ENCODE data around the gene EDA.
A peak's percentile ranks its signal among the peaks of the same experiment; 100 is the strongest.

EDA gene

DNA sequence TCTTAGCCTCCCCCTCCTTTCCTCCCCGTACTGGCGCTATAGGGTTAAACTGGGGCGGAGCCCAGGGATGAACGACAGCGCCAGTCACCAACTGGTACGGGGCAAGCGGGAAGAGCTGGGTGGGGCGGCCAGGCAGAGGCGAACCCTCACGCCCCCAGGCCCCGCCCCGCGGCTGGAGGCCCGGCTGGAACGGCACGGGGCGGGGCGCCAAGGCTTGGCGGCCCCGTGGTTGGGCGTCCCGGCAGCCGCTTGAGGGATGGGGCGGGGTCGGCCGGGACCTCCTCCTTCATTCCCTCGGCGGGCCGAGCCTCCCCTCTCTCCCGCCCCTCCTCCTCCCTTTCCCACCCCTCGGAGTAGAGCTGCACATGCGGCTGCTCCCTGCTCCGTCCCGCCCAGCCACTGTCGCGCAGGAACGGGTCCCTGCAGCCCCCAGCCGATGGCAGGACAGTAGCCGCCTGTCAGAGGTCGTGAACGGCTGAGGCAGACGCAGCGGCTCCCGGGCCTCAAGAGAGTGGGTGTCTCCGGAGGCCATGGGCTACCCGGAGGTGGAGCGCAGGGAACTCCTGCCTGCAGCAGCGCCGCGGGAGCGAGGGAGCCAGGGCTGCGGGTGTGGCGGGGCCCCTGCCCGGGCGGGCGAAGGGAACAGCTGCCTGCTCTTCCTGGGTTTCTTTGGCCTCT is at the start of gene EDA:
Gene EDA (plus strand): TSS at position 335 of the 678 bp plus-strand sequence.
- peak; percentile 77 to 78 for DNase-seq

DNA sequence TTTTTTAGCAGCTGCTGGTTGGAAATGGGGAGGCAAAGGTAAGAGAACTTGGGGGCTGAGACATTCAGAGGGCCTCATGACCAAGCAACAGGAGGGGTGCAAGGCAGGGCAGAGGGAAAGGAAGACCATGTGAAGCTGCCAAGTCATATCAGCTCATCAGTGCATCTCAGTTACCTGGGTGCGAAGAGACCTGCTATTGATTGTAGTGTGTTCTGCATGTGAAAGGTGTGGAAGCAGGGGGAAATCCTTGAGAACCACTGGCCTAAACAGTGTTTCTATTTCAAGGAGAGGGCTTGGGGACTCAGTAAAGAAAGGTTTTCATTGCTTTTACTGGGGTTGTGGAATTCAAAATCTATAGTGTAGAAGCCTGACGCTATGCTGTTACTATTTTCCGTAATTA is 47.1 kb upstream of the EDA start:
- DNase-seq: no peak

DNA sequence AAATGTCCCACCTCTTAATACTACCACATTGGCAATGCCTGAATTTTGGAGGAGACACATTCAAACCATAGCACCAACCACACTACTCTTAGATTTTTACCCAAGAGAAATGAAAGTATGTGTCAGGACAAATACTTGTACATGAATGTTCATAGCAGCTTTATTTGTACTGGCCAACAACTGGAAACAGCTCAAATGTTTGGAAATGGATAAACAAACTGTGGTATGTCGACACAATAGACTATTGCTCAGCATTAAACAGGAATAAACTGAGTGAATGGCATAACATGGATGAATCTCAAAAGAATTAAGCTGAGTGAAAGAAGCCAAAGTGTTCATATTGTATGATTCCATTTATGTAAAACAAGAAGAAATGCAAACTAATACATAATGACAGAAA is 18.5 kb upstream of the EDA start:
- DNase-seq: no peak

DNA sequence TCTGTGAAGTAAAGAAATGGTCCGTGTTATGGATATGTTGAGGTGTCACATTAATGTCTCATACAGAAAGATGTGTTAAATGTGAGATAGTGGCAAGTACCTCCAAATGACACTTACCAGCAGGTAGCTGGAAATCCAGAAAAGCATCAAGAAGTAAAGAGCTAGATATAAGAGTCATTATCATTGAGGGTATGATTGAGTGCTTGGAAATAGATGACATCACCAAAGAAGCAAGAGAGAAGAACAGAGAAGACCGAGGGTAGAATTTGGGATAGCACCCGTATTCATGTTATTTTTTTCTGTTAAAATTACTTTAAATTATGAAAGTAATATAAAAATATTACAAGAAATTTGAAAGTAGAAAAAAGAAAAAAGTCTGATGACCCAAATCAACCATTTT is 15.7 kb upstream of the EDA start:
- DNase-seq: no peak

DNA sequence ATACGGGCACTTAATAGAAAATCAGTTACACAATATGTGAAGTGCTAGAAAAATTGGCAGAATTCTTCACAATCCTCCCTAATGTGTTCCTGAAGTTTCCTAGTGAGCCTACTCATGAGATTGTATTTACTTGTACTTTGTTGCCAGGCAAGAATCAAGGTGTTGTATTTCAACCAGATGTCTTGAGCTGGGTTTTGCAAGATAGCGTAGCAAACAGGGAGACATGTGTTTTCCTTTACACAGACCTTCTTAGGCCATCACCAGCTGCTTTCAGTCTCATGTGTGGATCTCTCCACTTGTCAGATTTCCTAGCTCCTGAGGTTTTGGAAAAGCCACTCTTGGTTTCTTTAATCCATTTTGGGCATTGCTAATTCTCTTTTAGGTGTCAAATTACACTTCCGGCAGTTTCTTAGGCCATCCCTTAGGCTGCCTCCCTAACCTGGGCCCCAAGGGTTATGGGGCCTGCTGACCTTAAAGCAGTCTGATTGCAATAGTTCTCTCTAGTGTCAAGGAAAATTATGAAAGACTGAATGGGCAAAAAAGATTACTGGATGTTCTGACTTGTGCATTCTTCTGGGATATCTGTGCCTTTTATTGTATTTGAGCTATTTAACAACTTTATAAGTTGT is 12.2 kb upstream of the EDA start:
- no peak for DNase-seq

DNA sequence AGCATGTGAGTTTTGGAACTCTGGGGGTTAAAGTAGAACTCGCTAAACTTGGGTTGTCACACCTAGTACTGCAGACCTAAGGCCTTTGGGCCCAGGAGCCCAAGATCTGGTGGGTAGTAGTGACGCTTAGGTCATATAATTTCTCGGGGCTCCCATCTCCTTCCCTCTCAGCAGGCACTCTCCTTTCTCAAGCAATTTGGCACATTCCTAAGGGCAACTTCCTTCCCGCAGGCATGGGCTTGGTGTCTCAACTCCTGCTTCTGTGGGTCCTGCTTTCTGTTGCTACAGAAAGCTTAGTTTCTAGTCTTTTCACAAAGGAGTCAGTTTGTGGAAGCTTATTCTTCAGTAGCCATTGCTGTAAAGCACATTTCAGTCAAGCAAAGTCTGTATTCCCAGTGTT is 10.4 kb upstream of the EDA start:
- no peak for DNase-seq

DNA sequence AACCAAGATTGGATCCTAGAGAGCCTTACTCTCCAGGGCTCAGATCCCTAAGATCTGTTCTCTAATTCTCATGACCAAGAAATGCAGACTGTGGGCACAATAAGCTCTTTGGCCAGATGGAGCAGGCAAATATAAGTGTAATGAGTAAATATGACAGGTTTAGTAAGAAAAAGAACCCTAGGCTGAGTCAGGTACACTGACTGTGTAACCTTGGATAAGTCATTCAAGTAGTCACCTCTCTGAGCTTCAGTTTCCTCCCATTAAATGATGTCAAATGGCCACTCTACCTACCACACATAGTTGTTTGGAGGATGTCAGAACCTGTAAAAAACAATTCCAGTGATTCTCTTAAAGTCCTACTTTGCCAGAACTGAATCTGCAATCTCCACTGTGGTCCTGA is 8.3 kb upstream of the EDA start:
- DNase-seq: no peak

DNA sequence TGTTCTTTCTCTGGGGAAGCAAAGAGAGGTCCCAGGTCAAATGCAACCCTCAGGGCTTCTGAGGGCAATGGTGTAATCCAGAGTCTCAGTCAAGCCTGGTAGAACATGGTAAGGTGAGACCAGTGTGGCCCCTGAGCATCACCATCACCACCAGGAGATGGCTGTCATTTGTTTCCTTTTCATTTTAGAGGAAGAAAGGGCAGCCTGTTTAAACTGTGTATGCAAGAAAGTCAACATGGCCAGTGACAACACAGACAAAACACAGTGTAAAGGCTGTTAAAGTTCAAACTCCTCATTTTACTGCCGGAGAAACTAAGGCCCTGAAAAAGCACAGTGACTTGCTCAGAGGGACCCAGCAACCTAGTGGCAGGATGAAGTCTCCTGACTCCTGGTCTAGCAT is 2.0 kb upstream of the EDA start:
- no peak for DNase-seq

DNA sequence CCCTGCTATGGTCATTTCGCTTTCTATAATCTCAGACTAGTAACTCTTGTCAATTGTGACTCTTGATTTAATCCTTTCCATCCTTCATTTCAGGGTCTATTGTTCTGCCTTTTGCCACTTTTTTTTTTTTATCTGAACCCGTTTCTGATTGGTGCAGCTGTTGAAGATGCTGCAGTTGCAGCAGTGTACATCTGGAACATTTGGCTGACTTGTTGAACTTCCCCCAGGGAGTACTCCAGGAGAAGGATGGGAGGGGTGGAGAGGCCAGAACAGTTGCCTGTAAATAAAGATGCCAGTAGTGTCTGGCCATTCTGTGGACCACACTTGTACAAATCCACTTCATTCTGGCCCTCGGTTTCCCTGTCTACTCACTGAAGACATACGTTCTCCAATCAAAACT is 1.0 kb upstream of the EDA start:
- no peak for DNase-seq

DNA sequence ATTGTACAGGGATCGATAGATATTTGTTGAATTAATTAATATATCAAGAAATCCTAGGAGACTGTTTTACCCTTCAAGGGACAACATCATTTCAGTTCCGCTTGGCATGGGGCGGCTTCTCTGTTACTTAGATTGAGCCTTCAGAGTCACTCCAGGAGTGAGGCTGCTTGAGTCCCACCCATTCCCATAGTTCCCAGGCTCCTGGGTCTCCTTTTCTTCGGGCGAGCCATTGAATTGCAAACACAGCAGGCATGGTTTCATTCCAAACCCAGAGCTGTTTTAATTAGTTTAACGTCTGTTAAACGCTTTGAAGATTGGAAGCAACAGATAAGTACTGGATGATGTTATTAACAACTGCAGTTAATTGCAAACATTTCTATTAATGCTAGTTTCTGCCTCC is 571 bp upstream of the EDA start:
- DNase-seq: no peak

DNA sequence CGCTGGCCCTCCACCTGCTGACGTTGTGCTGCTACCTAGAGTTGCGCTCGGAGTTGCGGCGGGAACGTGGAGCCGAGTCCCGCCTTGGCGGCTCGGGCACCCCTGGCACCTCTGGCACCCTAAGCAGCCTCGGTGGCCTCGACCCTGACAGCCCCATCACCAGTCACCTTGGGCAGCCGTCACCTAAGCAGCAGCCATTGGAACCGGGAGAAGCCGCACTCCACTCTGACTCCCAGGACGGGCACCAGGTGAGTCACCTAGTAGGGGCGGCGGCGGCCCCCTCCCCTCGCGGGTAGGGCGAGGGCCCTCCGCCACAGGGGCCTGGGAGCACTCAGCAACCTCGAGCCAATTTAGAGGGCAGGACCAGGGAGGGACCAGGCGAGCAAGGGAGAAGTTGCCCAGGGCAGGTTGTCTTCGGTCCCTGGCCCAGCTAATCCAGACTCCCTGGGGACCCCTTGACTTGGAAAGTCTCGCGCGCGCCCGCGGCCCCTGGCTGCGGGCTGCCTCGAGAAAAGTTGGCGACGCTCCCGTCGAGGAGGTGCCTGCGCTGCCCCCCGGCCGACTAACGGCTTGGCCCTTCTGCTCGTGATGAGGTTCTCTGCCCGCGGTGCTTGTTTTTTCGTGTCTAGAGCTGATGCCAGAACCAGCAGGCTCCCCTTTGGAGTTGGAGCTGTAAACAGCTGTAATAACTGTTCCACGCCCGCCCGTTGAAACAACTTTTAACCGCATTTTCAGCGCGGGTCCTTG is 717 bp downstream of the EDA start:
- peak; percentile 3 to 7 for DNase-seq

DNA sequence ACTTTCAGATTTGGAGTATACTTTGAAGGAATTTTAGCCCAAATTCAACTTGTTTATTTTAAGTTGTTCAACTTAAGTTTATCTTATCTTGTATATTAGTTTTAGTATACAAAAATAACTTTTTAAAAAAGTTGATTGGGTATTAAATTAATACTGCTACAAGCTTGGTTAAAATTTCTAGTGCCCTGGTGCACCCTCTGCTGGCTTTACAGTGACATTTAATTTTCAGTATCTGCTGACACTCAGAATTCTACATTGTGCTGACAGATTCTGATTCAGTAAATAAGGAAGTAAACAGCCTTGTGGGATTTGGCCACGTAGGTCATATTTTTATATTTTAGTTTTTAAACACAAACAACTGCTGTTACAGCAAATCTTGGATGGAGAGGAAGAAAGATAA is 2.9 kb downstream of the EDA start:
- DNase-seq: no peak

DNA sequence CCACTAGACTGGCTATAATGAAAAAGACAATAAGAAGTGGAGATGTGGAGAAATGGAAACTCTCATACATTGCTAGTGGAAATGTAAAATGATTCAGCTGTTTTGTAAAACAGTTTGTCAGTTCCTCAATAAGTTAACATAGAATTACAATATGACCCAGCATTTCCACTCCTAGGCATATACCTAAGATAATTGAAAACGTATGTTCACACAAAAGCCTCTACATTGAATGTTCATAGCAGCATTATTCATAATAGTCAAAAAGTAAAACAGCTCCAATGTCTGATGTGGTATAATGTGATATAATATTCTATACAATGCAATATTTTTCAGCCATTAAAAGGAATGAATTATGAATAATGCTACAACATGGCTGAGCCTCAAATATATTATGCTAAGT is 10.2 kb downstream of the EDA start:
- DNase-seq: no peak

DNA sequence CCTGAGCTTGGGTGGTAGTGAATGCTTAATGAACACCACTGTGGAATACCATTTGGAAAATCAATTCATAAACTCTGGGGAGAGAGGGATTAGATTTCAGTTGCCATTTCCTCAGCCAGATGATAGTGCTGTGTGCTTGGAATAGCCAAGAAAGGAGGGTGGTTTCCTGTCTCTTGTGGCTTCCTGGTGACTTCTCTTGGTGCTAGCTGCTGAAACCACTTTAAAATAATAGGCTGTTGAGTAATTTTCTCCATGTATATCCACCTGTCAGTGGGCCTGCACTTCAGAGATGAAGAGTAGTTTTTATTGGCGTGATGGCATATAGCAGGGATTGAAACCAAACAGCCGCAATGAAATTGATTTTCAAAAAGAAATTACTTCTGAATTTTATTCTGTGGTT is 11.8 kb downstream of the EDA start:
- DNase-seq: no peak

DNA sequence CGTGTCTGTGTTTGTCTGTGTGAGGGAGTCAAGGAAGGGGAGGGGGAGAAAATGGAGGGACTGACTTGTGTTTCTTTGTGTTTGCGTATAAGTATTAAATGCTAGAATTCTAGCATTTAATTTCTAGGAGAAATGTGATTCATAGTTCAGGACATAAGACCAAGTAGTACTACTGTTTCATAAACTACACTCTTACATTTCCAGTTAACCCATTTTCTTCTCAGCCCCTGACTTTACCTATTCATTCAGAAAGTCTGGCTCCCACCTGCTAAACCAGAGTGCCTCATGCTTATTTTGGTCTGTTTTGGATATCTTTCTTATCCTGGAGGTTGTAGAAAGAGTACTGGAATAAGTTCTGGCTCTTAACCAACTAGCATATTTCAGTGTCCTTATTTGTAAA is 14.2 kb downstream of the EDA start:
- no peak for DNase-seq

DNA sequence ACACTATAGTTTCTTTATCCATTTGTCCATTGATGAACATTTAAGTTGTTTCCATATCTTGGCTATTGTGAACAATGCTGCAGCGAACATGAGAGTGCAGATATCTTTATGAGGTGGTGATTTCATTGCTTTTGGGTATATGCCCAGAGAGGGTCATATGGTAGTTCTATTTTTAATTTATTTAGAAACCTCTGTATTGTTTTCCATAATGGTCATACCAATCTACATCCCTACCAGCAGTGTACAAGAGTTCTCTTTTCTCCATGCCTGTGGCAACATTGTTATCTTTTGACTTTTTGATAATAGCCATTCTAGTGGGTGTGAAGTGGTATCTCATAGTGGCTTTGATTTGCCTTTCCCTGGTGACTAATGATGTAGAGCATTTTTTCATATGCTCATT is 48.8 kb downstream of the EDA start:
- no peak for DNase-seq

DNA sequence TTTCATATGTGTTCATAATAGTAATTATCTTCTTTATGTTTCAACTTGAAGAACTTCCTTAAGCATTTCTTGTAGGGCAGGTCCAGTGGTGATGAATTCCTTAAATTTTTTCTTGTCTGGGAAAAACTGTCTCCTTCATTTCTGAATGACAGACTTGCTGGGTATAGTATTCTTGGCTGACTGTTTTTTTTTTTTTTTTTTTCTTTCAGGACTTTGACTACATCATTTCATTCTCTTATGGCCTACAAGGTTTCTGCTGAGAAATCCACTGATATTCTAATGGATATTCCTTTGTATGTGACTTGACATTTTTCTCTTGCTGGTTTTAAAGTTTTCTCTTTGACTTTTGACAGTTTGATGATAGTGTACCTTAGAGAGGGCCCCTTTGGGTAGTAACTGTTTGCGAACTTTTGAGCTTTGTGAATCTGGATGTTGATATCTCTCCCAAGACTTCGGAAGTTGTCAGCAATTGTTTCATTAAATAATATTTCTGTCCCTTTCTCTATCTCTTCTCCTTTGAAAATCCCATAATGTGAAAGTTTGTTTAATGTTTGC is 54.2 kb downstream of the EDA start:
- no peak for DNase-seq

DNA sequence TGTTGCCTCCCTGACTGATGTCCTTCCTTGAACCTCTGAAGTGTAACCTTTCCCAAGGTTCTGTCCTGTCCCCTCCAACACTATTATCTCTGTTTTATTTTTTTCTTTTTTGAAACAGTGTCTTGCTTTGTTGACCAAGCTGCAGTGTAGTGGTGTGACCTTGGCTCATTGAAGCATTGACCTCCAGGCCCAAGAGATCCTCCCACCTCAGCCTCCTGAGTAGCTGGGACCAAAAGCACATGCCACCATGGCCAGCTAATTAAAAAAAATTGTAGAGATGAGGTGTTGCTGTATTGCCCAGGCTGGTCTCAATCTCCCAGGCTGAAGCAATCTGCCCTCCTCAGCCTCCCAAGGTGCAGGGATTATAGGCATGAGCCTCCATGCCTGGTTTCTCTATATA is 59.0 kb downstream of the EDA start:
- no peak for DNase-seq

DNA sequence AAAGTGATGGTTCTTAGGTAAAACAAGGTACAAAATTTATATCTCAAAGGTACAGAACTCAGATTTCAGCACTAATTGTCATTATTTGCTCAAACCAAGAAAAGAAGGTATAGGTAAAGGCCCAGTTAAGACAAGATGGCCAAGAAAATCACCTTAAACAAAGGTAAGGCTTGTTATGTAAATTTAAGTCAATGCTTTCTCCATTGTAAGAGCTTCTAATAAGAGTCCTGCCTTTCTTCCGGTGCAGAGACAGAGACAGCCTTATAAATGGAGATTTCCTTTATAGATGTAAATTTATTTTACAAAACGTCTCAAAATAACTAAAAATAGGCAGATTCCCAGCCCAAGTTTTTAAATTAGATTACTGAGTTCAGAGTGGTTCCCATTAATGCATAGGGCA is 89.9 kb downstream of the EDA start:
- DNase-seq: no peak

DNA sequence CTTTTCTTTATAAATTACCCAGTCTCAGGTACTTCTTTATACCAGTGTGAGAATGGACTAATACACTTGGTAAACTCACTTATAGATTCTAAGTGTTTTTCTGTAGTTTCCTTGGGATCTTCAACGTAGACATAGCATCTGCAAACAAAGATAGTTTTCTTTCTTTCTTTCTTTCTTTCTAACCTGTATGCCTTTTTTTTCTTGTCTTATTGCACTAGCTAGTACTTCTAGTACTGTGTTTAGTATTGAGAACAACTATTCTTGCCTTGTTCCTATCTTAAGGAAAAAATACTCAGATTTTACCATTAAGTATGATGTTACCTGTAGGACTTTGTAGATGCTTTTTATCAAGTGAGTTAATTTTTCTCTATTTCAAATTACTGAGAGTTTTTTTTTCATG is 102.2 kb downstream of the EDA start:
- DNase-seq: no peak

DNA sequence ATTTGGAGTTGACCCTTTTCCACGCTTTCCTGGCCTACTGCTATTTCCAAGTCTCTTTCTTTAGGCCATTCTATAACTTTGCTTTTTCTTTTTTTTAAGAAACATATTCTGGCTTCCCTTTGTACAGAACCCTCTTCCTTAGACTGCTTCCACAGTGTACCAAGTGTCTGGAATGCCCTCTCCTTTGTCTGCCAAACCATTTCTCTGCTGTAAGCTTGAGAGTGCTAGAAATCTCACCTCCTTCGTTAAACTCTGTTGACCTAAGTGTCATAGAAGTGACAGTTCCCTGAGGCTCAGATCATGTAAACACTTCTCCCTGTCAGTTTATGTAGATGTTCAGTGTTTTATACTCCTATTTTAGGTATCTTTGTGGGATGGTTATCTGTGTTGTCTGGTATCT is 108.4 kb downstream of the EDA start:
- DNase-seq: no peak

DNA sequence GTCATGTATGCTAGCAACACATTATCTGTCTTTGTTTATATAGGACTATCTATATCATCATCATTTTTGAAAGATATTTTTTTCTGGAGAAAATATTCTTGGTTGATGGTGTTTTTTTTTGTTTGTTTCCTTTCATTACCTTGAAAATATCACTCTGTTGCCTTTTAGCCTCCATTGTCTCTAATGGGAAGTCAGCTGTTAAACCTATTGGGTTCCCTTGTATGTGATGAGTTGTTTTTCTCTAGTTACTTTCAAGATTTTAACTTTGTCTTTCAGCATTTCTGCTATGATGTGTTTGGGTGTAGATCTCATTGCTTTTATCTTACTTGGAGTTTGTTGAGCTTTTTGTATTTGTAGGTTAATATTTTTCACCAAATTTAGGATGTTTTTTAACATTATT is 124.4 kb downstream of the EDA start:
- no peak for DNase-seq

DNA sequence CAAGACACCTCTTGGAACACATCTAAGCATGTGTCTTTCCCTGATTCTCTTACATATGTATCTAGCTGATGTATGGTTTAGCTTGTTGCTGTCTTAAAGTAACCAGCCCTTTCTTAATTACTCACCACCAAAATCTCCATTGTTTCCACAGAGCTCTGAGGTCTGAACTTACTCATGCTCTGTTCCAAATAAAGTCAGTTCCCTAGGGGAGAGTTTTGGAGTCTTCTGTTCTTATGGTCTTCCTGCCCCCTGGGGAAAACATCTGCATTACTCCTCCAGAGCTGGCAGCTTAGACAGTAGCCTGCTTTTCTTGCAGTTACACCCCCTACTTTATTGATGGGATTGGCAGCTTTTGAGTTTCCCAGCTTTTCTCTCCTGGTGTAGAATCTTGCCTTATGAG is 125.8 kb downstream of the EDA start:
- no peak for DNase-seq

DNA sequence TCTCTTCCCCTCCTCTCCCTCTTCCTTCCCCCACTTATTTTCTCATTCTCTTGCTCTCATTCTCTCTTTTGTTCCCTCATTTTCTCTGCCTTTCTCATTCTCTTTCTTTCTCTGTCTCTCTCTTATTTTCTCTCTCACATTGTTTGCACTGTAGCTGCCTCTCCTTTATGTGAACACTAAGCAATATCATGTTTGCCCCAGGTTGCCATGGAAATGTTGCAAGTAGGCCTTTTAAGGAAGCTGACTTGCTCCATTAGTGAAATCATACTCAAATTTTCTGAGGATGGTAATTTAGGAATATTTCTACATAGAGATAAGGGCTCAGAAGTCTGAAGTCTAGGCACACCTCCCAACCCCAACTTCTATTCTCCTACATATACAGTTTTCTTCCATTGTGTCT is 130.1 kb downstream of the EDA start:
- DNase-seq: no peak

Data from activated CD4-positive, alpha-beta T cell treated with anti-CD3 and anti-CD28 coated beads, Interleukin-2, amount 50 U/mL, for 48 hours (primary cell).